ENCODE measurements around the gene CISTR. TPM values are rescaled to one million over a fixed set of nuclear protein-coding genes. Genes with fewer than 3 reads are reported as not detected.

CISTR gene
- total RNA-seq, 1 experiment from 2014 or later: not detected

GRCh38 chr12:53747095-53747494, 4.7 kb downstream of the CISTR start:
- Histone ChIP-seq H3K9me3 (ENCODE audit: control insufficient read depth, low read depth, low read length) (no peaks in the 10 kb centered on the region), H2AK5ac (ENCODE audit: insufficient read length, low read length) (no peak overlapping the region), H2BK20ac (ENCODE audit: low read depth, low read length, poor library complexity, severe bottlenecking) (no peak overlapping the region), H3K56ac (ENCODE audit: insufficient read length, low read depth, low read length) (no peak overlapping the region), H3K23ac (ENCODE audit: insufficient read length, low read depth, low read length) (no peak overlapping the region), H3K23me2 (ENCODE audit: insufficient read length, low read depth, low read length, poor library complexity, severe bottlenecking) (peaks cover 14% of the 10 kb centered on the region), H3K4me2 (ENCODE audit: insufficient read depth, insufficient read length, low read length) (no peak overlapping the region), H4K91ac (ENCODE audit: insufficient read length, low read depth, low read length) (no peak overlapping the region), H2BK12ac (ENCODE audit: insufficient read length, low read depth, low read length) (no peak overlapping the region), H2AFZ (ENCODE audit: low read length) (no peak overlapping the region), H3K27ac (ENCODE audit: insufficient read length, low read depth, low read length) (no peak overlapping the region), H3K4ac (ENCODE audit: low read depth, low read length) (no peak overlapping the region), H3K79me1 (ENCODE audit: insufficient read depth, low read depth, low read length, poor library complexity, severe bottlenecking) (no peaks in the 10 kb centered on the region), H3K18ac (ENCODE audit: insufficient read length, low read depth, low read length) (no peak overlapping the region), H2BK5ac (ENCODE audit: insufficient read length, low read length) (no peak overlapping the region), H4K8ac (replicated peaks; ENCODE audit: insufficient read length, low read depth, low read length) (no peak overlapping the region), H4K5ac (ENCODE audit: insufficient read length, low read depth, low read length) (no peak overlapping the region), H3K9ac (ENCODE audit: extremely low read depth, insufficient read length, low read length) (no peak overlapping the region), H3K79me2 (ENCODE audit: insufficient read depth, low read length) (no peaks in the 10 kb centered on the region), H2BK15ac (ENCODE audit: low read depth, low read length) (no peak overlapping the region), H4K20me1 (ENCODE audit: control insufficient read depth, insufficient read depth, insufficient read length) (peaks cover 2% of the 10 kb centered on the region), H3K14ac (ENCODE audit: insufficient read depth, low read length) (no peak overlapping the region), H3K4me1 (ENCODE audit: insufficient read depth, low read length) (no peaks in the 10 kb centered on the region; the same call in 1 of the 2 replicates), H2BK120ac (ENCODE audit: low read depth, low read length, poor library complexity, severe bottlenecking) (no peak overlapping the region), H3T11ph (ENCODE audit: low read length) (no peak overlapping the region), H3K27me3 (ENCODE audit: insufficient read depth, low read length) (peaks cover 40% of the 10 kb centered on the region)
- Mint-ChIP-seq H3K4me3 (peak overlapping the region in 1 of 2 experiments; percentile 41; a peak in 2 of 5 replicates), H3K4me1 (peaks cover 8 to 9% of the 10 kb centered on the region in 2 experiments), H3K27ac (no peak overlapping the region), H3K27me3 (ENCODE audit: low read depth) (no peaks in the 10 kb centered on the region; the same call in none of the 2 replicates), H3K36me3 (ENCODE audit: insufficient read depth in 1 of 3, low read depth in 3 of 3) (peaks cover 0 to 2% (median 0%) of the 10 kb centered on the region in 3 experiments; a peak in 1 of 7 replicates), H3K9me3 (no peaks in the 10 kb centered on the region)
- no peak for TF ChIP-seq CTCF (conservative IDR thresholded peaks at IDR 0.05)
- no peak for DNase-seq
- whole genome bisulfite sequencing (ENCODE audit: extremely low coverage, insufficient read length, low lambda C conversion rate): no CpG with 5 or more reads among the region's 5 CpGs
